A673 (cell line): ENCODE results near the gene LHX4. TPM values are rescaled to one million over a fixed set of nuclear protein-coding genes. Genes with fewer than 3 reads are reported as not detected.

Source experiments
- BruUV-seq: library from RNA; stranded (reverse); fragments of 400-500 nt; replicated peaks from 2 replicates; lab custom pipeline; 2021; lab: Mats Ljungman, UMichigan
- CTCF ChIA-PET: fragments of 300-600 bp; sonication (Branson Sonifier 250); formaldehyde crosslinking; loops from one replicate; lab custom pipeline; 2022; ENCODE audit warnings: antibody characterized with exemption; lab: Charles Lee
- POLR2A ChIA-PET: fragments of 300-600 bp; sonication (Branson Sonifier 250); formaldehyde crosslinking; loops from one replicate; lab custom pipeline; 2022; ENCODE audit warnings: antibody characterized with exemption; ENCODE audit not compliant: low non-redundant PET; lab: Charles Lee
- DNase-seq: peaks from one replicate; pipeline ENCODE4 v3.0.0-alpha.2; 2015; ENCODE audit warnings: low spot score
- H3K27ac ChIP-seq: fragments of 200-600 bp; sonication (generic); 2 replicates; pipeline ENCODE4 v1.5.1; 2016; ENCODE audit warnings: mixed run types, low read depth, mild to moderate bottlenecking, mixed read lengths, antibody characterized with exemption, low read length; ENCODE audit not compliant: poor library complexity, severe bottlenecking
- H3K27me3 ChIP-seq: fragments of 200-600 bp; sonication (generic); replicated peaks from 2 replicates; pipeline ENCODE4 v1.6.1; 2017; ENCODE audit warnings: mixed run types, low read depth, mild to moderate bottlenecking, mixed read lengths, antibody characterized with exemption, low read length; ENCODE audit not compliant: insufficient read depth, poor library complexity
- H3K36me3 ChIP-seq: fragments of 200-600 bp; sonication (generic); 2 replicates; pipeline ENCODE4 v1.6.1; 2016; ENCODE audit warnings: mixed run types, mild to moderate bottlenecking, mixed read lengths, antibody characterized with exemption, low read length; ENCODE audit not compliant: insufficient read depth, poor library complexity, severe bottlenecking
- H3K4me1 ChIP-seq: fragments of 200-600 bp; sonication (generic); 2 replicates; pipeline ENCODE4 v1.6.1; 2017; ENCODE audit warnings: mixed run types, mild to moderate bottlenecking, mixed read lengths, antibody characterized with exemption, low read length; ENCODE audit not compliant: insufficient read depth, poor library complexity, severe bottlenecking
- H3K4me3 ChIP-seq: fragments of 200-600 bp; sonication (generic); 2 replicates; pipeline ENCODE4 v1.5.1; 2016; ENCODE audit warnings: low read depth, mixed run types, mild to moderate bottlenecking, mixed read lengths, low read length; ENCODE audit not compliant: poor library complexity, severe bottlenecking
- H3K9me3 ChIP-seq: fragments of 200-600 bp; sonication (generic); 2 replicates; pipeline ENCODE4 v1.6.1; 2016; ENCODE audit warnings: mixed run types, low read depth, mild to moderate bottlenecking, mixed read lengths, antibody characterized with exemption, low read length; ENCODE audit not compliant: poor library complexity, severe bottlenecking
- EZH2 ChIP-seq: fragments of 200-600 bp; sonication (generic); IDR thresholded peaks from 2 replicates; pipeline ENCODE4 v1.6.1; 2017; ENCODE audit warnings: borderline replicate concordance, low read depth, mild to moderate bottlenecking, mixed read lengths, antibody characterized with exemption, low read length; ENCODE audit not compliant: poor library complexity, severe bottlenecking
- intact Hi-C: fragments of 100-400 bp; cut with micrococcal nuclease; formaldehyde crosslinking; loops from one replicate; pipeline ENCODE4 v1.10.0; 2022; ENCODE audit not compliant: unreplicated experiment
- total RNA-seq: library from RNA; stranded (reverse); gene quantifications from 2 replicates; pipeline ENCODE4 v1.2.3, GENCODE V29; 2021
- TF ChIP-seq, protein P1 (sequence below): fragments of 300-800, 200-600 bp; sonication (generic); conservative IDR thresholded peaks from 2 replicates; pipeline ENCODE4 v1.5.1; 2017; ENCODE audit warnings: low read depth, mild to moderate bottlenecking, antibody characterized with exemption, low read length, moderate library complexity, mixed read lengths

Gene LHX4
- total RNA-seq, 1 experiment from 2014 or later, result not detected

DNA sequence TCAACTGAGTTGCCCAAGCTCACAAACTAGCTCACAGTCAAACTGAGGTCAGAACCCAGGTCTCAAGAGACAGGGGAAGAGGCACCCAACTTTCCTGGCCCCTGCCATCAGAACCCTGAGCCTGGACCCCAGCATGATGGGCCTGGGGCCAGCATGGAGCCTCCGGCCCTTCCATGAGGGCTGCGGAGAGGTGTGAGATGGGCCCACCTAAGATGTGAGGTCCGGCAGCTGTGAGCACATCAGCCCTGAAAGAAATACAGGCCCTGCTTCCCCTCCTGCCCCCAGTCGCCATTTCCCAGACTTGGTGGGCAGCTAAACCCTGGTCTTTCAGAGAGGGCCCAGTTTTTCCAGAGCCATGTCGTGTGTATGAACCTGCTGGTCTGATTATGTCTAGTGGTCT is 44.8 kb upstream of the LHX4 start:
- CTCF ChIA-PET, result no interaction called here
- H3K27me3 ChIP-seq, result no peaks in the 10 kb centered on the region
- TF ChIP-seq, protein P1, sequence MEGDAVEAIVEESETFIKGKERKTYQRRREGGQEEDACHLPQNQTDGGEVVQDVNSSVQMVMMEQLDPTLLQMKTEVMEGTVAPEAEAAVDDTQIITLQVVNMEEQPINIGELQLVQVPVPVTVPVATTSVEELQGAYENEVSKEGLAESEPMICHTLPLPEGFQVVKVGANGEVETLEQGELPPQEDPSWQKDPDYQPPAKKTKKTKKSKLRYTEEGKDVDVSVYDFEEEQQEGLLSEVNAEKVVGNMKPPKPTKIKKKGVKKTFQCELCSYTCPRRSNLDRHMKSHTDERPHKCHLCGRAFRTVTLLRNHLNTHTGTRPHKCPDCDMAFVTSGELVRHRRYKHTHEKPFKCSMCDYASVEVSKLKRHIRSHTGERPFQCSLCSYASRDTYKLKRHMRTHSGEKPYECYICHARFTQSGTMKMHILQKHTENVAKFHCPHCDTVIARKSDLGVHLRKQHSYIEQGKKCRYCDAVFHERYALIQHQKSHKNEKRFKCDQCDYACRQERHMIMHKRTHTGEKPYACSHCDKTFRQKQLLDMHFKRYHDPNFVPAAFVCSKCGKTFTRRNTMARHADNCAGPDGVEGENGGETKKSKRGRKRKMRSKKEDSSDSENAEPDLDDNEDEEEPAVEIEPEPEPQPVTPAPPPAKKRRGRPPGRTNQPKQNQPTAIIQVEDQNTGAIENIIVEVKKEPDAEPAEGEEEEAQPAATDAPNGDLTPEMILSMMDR, result no peak
- no peak for TF ChIP-seq EZH2
- no TSS peak for BruUV-seq
- DNase-seq, result no peak
- H3K4me3 ChIP-seq, result no peak overlapping the region
- no peaks in the 10 kb centered on the region for H3K4me1 ChIP-seq
- no peaks in the 10 kb centered on the region for H3K36me3 ChIP-seq
- intact Hi-C loops, result no loop called here
- no peaks in the 10 kb centered on the region for H3K9me3 ChIP-seq
- H3K27ac ChIP-seq, result no peak overlapping the region
- POLR2A ChIA-PET, result no interaction called here

DNA sequence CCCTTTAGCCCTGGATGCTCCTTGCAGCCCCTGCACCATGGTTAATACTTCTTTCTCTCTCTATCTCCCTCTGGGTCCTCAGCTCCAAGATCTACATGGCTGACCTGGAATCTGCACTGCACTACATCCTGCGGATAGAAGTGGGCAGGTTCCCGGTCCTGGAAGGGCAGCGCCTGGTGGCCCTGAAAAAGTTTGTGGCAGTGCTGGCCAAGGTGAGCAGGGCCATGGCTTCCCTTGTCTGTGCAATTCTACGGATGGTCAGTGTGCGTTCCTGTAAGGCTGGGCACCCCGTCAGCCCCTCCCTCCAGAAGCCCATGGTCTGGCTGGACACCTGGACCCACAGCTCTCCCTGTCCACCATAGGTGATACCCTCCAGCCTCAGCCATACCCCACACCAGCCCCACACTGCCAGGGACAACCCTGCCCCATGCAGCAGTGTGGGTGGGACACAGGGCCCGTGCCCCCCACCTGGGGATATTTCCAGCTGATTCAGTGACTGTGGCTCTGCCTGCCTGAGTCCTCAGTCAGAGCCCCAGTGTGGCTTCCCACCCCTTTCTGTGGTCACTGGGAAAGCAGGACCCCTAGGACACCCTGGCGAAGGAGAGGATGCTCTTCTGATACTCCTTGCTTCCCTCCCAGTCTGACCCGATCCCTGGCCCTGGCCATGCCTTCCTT is 44.0 kb upstream of the LHX4 start:
- H3K27me3 ChIP-seq, result no peaks in the 10 kb centered on the region
- intact Hi-C loops, result no loop called here
- no TSS peak for BruUV-seq
- CTCF ChIA-PET, result no interaction called here
- no peak for TF ChIP-seq EZH2
- TF ChIP-seq, protein P1, result no peak
- H3K4me3 ChIP-seq, result no peak overlapping the region
- no peak overlapping the region for H3K27ac ChIP-seq
- no peaks in the 10 kb centered on the region for H3K4me1 ChIP-seq
- H3K9me3 ChIP-seq, result no peaks in the 10 kb centered on the region
- POLR2A ChIA-PET, result no interaction called here
- H3K36me3 ChIP-seq, result no peaks in the 10 kb centered on the region
- no peak for DNase-seq

DNA sequence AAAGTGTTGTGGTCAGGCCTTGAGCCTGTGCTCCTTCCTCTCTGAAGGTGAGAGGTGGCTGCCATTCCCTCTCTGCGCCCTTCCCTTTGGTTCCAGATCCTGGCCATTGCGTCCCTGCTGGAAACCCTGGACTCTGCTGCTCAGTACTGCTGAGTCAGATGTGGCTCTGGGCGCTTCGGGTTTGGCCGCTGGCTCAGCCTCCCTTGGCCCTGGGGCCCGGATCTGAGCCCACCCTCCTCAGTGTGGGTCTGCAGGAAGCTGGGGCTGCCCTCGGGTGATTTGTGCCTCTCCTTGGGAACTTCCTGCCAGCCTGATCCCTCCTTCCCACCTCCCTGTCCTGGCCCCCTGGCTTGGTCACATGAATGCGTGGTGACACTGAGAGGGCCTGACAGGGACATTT is 43.2 kb upstream of the LHX4 start:
- no peak for DNase-seq
- Histone ChIP-seq H3K4me1 (no peaks in the 10 kb centered on the region), H3K4me3 (no peak overlapping the region), H3K27ac (no peak overlapping the region), H3K27me3 (no peaks in the 10 kb centered on the region), H3K9me3 (no peaks in the 10 kb centered on the region), H3K36me3 (no peaks in the 10 kb centered on the region)
- intact Hi-C loops, result no loop called here
- no TSS peak for BruUV-seq
- ChIA-PET CTCF (no interaction called here), POLR2A (no interaction called here)
- TF ChIP-seq EZH2, result no peak
- TF ChIP-seq, protein P1, result no peak
